ENCODE measurements around the gene SPRED2.

DNA sequence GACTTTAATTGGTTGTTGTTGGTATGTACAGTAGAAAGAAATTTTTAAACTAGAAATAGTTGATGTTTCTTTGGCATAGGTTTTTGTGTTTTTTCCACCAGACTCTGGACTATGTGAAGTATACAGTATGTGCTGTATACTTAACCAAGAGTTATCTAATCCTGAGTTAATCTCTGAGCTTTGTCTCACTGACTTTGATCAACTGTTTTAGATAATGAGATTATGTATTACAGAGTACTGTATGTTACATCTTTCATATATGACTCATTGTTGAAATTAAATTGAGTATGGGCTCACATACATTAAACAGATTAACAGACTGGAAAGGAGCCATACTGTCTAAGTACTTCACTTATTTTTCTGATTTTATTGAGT is 166.7 kb downstream of the SPRED2 start:
- TF ChIP-seq EZH2 (IDR thresholded peaks at IDR 0.05): no peak
- TF ChIP-seq POLR2AphosphoS5 (IDR thresholded peaks at IDR 0.05; ENCODE audit: borderline replicate concordance, low read depth, low read length): no peak
- no peak for TF ChIP-seq FOXP2 (optimal IDR thresholded peaks at IDR 0.05; ENCODE audit: control extremely low read depth, extremely low read length, insufficient read depth)
